ENCODE measurements around the gene TENT4A. TPM values are rescaled to one million over a fixed set of nuclear protein-coding genes. Genes with fewer than 3 reads are reported as not detected.
A peak's percentile ranks its signal among the peaks of the same experiment; 100 is the strongest.
"Not testable (repeated sequence)": the region's sequence is repeated elsewhere in the genome, so short reads cannot be mapped to it uniquely, and the experiment has no call there.

TENT4A gene
- total RNA-seq, 1 experiment from 2014 or later = 5.5 TPM

DNA sequence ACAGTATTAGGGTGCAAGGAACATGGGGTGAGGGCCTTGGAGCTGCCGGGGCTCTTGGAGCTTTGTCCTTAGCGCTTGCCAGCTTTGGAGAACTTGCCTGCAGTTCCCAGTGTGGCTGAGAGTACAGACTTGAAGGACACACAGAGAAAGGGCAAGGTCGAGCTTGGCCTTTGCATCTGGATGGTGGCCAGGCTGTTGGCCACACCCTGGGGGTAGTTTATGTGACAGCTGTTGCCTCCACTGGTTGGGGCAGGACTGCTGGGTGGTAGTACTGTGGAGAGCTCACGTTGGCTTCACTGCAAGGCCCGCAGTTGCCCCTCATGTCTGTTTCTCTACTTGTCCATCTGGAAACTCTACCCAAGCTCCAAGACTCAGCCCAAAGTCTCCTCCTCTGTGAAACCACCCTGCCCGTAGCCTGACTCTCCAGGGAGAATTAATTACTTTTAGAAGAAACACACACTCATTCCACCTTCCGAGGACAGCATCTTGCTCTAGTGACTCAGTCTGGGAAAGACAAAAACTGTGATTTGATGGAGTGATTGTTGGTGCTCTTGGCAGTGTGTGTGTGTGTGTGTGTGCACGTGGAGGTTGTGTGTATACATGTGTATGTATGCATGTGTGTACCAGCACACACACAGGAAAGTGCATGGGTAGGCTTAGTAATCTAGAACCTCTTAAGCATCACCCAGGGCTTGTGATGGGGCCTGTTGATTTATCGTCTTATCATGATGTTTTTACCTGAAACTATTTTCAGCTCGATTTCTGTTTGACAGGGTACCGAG, 57.8 kb downstream of the TENT4A start:
- no peak for DNase-seq (ENCODE audit: low read depth)

DNA sequence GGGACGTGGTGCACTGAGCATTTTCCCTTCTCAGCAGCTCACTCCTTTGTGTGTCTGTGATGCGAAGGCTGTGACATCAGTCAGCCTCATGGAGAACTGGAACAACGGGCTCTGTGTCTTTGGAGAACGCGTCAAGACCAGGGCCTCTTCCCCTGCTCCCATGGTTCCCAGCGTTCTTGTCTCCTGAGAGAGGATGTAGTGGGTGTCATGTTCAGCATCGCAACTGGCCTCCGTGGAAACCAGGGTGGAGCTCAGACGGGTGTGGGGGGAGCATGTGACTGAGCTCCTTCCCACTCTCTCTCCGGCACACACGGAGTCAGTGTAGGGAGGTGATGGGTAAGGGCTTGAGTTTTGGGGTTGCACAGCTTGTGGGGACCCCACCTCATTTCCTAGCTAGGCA, 59.7 kb downstream of the TENT4A start:
- DNase-seq (ENCODE audit: low read depth) = peak; percentile 41

DNA sequence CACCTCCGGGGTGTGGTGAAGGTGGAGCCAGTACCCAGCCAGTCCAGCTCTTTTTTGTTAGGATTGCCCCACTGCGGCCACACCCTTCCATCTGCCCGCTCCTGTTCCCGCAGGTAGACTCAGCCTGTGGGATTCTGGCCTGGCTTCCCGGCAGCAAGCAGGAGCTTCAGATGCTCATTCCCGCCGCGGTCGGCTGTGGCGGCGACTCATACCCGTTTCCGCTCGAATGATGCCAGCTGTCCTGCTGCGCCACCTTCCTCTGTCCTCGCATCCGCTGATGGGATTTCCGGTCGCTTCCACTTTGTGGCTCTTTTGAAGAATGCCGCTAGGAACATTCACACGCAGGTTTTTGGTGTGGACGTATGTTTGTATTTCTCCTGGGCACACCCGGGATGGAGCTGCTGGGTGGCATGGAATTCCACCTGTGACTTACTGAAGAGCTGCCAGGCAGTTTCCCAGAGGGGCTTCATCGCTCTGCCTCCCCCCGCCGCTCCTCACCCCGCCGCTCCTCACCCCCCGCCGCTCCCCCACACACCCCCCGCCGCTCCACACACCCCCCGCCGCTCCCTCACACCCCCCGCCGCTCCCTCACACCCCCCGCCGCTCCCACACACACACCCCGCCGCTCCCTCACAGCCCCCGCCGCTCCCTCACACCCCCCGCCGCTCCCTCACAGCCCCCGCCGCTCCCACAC, 60.3 kb downstream of the TENT4A start:
- DNase-seq (ENCODE audit: low read depth) = peak; percentile 81

DNA sequence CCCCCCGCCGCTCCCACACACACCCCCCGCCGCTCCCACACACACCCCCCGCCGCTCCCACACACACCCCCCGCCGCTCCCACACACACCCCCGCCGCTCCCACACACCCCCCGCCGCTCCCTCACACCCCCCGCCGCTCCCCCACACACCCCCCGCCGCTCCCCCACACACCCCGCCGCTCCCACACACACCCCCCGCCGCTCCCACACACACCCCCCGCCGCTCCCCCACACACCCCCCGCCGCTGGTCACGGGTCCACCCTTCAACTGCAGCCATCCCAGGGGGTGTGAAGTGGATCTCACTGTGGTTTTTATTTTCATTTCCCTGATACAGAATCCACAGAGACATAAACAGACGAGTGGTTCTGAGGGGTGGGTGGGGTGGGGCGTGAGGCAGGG, 61.0 kb downstream of the TENT4A start:
- DNase-seq (ENCODE audit: low read depth) = not testable (repeated sequence)

DNA sequence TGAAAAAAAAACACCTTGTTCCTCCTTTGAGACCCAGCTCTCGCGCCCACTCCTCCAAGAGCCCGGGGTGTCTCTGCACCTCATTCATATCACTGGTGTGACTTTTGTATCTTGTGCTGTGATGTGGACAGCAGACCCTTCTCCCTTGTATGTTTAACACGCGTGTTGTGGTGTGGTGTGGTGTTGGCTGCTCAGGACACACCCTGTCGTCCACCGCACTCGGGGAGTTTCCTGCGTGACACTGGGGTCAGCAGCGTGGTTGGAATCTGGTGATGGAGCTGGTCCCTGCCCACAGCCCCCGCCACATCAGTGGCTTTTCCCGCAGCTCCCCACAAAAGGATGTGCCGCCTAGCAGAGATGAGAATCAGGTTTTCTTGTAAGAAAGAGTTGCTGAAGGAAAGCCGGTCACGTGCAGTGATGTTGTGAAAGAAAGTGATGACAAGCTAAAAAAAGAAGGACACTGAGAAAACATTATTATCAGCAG, 61.5 kb downstream of the TENT4A start:
- DNase-seq (ENCODE audit: low read depth) = no peak

DNA sequence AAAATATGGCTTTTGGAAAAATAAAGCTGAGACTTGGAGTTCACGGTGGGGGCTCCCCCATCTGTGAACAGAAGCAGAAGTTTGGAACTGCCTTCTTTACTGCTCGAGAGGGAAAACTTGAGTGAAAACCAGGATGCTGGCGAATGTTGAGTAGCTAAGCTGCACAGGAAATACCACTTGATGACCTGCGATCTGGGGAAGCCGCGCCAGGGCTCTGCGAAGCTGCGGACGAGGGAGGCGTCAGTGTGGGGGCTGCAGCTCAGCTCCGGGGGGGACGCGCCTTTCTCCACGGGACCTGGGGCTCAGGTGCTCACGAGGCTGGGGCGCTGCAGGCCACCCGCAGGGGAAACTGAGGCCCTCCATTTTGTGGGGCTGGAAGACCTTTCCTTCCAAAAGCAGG, 62.3 kb downstream of the TENT4A start:
- DNase-seq (ENCODE audit: low read depth) = no peak

DNA sequence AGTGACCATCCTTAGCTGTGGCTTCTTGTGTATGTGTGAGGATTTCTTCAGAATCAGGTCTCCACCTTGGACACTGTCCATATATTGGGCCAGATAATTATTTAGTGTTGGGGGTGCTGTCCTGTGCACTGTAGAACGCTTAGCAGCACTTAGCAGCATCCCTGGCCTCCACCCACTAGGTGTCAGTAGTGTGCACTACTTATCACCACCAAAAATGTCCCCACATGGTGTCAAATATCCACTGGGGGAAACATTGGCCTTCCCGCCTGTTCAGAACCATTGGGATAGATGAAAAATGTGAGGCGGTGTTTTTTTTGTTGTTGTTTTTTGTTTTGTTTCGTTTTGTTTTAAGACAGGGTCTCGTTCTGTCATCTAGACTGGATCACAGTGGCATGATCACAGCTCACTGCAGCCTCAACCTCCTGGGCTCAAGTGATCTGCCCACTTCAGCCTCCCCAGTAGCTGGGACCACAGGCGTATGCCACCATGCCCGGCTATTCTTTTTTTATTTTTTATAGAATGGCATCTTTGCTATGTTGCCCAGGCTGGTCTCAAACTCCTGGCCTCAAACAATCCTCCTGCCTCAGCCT, 67.7 kb downstream of the TENT4A start:
- DNase-seq (ENCODE audit: low read depth) = peak; percentile 25

DNA sequence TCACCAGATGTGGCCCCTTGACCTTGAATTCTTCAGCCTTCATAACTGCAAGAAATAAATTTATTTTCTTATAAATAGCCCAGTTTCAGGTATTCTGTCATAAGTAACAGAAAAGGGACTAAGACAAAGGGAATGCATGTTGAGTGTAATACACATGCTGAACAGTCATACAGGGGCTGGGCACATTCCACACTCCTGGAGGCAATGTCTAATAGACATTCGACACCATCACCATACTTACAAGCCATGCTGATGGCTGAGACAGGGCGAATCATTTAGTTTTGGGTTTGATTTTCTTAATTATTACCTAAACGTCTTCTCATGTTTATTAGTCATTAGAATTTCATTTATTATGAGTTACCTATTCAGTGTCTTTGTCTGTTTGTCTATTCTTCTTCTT, 68.5 kb downstream of the TENT4A start:
- DNase-seq (ENCODE audit: low read depth) = no peak

DNA sequence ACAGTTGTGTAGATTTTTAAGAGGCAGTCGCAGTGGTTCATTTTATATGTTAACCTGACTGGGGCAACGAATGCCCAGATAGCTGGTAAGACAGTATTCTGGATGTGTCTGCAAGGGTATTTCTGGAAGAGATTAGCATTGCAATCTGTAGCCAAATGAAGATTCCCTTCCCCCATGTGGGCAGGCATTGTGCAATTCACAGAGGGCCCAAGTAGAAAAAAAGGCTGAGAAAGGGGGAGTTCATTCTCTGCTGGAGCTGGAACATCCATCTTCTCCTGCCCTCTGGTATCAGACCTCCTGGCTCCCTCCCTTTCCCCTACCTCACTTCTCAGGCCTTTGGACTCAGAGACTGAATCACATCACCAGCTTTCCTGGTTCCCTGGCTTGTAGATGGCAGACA, 70.6 kb downstream of the TENT4A start:
- DNase-seq (ENCODE audit: low read depth) = no peak

DNA sequence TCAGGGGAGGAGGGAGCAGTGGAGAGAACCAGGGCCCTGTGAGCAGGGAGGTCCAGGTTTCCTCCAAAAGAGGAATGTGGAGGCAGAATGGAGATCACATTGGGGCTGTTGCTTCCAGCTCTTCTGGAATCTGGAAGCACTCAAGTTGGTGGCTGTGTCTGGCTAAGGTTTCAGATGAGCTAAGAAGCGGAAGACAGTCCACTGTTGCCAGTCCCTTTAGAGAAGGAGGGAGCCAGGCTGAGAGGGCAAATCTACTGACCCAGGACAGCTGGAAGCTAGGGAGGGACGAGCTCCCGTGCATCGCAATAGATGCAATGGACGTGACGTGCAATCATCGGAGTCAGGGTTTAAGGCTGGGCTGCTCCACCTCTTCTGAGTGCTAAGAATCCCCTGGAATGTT, 71.2 kb downstream of the TENT4A start:
- no peak for DNase-seq (ENCODE audit: low read depth)

DNA sequence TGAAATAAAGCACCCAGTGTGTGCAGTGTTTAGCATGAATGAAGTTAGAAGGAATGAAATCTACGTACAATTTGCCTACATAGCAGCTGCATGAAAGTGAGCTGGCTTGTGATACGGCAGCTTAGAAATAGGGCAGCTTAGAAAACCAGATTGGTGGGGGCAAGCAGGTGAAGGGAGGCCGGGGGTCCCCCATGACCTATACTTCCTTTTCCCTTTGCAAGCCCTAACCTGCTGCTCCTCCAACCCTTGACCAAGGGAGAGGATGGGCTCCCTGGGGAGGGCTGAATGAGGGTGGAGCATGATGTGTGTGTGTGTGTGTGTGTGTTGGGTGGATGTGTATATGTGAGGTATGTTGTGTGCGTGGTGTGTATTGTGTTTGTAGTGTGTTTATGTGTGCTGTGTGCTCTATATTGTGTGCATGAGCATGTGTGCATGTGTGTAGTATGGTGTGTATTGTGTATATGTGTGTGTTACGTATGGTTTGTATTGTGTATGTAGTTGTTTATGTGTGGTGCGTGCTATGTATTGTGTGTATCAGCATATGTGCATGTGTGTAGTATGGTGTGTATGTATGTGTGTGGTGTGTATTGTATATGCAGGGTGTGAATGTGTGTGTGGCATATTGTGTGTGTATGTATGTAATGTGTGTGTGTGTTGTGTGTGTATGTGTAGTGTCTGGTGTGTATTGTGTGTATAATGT, 72.1 kb downstream of the TENT4A start:
- DNase-seq (ENCODE audit: low read depth) = no peak

DNA sequence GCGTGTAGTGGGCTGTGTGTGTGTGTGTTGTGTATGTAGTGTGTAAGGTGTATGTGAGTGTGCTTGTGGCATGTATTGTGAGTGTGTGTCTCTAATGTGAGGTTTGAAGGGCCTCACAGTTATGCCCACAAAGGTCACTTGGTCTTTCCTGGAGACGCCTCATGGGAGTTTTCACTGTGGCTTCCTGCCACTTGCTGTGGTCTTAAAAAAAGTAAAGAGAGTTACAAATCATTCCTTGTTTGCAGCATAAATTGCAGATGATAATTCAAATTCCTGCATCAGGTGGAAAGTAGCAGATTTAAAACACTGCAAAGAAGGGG, 72.6 kb downstream of the TENT4A start:
- no peak for DNase-seq (ENCODE audit: low read depth)

DNA sequence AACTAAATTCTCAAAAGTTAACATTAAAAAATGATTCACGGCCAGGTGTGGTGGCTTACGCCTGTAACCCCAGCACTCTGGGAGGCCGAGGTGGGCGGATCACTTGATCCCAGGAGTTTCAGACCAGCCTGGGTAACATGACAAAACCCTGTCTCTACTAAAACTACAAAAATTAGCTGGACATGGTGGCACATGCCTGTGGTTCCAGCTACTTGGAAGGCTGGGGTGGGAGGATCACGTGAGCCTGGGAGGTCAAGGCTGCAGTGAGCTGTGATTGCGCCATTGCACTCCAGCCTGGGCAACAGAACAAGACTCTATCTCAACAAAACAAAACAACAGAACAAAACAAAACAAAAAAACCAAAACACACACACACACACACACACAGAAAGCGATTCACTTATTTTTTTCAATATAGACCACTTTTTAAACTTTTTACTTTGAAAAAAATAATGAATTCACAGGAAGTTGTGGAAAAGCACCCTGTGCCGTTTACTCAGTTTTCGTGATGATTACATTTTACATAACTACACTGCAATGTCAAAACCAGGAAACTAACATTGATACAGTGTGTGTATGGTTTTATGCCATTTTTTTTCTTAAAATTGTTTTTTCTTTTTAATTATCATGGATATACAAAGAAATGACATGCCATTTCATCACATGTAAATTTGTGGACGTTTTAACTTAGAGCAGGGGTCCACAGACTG, 73.7 kb downstream of the TENT4A start:
- no peak for DNase-seq (ENCODE audit: low read depth)

DNA sequence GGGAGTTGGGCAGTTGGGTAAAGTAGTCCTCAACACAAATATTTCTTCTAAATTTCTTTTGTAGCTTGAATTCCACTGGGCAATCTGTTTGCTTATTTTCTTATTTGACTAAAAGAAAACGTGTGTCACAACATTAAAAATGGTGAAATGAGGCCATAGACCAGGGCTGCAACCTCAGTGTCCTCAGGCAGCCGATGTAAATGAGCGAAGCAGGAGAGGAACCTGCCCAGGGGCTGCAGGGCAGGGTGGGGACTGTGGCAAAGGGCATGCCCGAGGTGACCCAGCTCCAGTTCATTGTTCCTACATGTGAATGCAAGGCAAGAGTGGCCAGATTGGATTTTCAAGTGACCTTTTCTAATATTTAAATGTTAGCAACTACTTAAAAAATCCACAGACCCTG, 74.7 kb downstream of the TENT4A start:
- DNase-seq (ENCODE audit: low read depth) = no peak

DNA sequence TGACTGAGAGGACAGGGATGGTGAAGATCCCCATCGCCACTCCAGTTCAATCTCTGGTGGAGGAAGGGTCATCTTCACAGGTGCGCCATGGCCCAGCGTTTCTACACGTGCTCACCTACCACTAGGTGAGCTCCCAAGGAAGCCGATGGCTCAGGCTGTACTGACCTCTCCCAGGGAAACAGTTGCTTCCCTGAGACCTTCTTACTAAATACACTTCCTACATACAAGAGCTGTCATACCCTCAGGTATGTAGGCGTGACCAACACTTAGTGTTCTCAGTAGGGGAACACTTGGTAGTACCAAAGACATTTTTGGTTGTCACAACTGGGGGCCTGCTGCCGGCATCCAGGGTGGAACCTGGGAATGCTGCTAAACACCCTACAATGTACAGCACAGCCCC, 75.2 kb downstream of the TENT4A start:
- no peak for DNase-seq (ENCODE audit: low read depth)

DNA sequence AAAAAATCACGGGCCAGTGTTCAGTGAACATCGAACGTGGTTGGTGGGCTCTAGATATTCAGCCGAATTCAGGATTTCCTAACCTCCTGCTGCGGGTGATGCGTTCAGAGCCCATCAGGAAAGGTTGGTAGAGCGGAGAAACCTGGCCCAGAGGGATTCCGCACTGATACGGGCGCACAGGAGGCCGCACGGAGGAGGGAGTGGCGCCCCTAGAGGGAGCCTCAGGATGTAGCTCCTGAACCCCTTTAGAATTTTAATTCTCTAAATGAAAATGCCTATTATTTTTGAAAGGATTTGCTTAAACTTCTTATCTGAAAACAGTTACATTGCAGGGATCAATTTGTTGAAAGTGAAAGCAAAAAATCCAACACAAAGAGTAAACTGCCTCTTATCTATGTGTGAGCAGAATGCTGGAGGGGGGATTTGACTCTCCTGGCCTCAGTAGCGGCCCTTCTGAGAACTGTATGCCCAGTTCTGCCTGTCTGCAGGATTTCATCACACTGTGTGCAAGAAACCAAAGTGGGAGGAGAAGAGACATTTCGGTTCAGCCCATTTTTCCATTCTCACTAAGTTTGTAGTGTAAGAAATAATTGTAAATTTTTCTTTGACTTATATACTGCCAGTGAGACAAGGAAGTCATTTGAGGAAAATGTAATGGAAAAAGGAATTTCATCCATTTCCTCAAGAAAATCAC, 75.9 kb downstream of the TENT4A start:
- no peak for DNase-seq (ENCODE audit: low read depth)

DNA sequence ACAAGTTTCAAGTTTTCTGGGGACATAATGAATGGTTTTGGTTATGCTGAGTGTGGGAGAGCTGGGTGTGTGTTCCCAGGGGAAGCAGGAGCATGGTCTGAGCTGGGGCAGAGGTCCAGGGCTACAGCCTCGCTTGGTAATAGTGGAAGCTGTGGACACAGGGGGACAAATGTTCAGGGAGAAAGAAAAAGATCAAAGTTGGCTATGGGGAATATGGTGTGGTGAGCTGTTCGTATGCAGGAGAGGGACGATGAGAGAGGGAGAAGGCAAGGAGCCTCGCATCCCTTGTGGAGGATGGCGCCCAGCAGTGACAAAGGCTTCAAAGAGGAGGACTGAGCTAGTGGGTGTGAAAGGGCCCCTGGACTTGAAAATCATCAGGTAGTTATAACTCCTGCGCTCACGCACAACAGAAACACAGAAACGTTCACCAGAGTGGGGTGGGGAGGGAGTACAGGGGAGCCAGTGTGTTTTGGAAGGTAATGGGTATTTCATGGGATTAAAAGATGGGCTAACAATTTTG, 77.2 kb downstream of the TENT4A start:
- no peak for DNase-seq (ENCODE audit: low read depth)

DNA sequence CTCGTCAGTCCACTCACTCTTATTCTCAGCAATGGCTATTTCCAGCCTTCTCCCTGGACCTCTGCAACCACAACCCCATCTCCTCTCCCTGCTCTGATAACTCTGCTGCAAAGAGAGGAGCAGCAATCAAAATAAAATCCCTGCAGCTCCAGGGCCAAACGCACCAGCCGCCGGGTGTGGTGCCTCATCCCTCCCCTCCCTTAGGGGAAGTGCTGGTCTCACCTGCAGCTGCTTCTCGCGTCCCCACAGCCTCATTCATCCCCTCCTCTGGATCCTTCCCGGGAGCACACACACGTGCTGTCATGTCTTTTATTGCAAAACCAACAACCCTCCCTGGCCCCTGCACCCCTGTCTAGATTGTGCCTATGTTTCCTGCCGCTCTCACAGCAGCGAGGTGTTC, 77.8 kb downstream of the TENT4A start:
- DNase-seq (ENCODE audit: low read depth) = no peak

DNA sequence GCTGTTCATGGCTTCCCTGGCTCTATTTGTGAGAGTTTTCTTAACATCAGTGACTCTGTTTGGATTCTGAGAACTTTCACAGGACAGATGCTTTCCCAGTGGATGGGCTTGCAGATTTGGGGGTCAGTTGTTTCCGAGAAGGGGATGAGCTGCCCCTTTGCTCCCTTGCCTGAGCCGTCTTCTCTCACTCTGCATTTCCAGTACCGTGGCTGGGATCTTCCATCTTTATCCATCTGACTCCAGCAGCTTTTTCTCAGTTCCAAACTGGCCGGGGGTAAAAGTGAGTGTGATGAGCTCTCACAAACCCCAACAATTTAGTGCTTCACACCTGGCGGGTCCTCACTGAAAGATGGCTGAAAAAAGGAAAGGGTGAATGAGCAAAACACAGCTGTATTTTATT, 79.1 kb downstream of the TENT4A start:
- DNase-seq (ENCODE audit: low read depth) = no peak

DNA sequence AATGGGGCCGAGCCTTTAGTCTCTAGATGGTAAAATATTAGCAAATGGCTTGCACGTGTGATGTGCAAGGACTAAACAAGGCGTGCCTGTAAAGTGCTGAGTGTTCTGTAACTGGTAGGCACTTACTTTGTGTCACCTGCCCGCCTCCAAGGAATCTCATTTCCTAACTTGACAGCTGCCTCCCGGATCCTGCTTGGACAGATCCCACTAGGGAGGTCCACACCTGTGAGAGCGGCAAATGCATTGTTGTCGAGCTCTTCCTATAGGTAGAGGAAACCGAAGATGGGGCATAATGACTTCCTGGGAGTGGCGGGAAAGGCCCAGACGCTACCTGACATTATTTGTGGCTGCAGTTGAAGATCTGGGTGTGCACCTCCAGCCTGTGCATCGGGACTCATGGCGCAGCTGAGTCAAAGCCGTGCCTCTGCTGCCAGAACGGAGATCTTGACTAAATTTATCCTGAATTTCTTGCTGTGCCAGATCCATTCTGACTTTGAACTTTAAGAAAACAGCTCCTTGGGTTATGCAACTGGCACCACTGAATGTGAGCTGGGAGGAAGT, 79.8 kb downstream of the TENT4A start:
- no peak for DNase-seq (ENCODE audit: low read depth)

DNA sequence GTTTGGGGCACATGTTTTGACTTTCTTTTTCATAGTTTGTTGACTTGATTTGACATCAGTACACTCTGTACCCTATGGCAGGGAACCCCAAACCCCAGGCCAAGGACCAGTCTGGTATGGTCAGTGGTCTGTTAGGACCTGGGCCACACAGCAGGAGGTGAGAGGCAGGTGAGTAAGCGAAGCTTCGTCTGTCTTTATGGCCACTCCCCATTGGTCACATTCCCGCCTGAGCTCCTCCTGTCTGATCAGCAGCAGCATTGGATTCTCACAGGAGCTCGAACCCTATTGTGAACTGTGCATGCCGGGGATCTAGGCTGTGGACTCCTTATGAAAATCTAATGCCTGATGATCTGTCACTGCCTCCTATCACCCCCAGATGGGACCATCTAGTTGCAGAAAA, 88.0 kb downstream of the TENT4A start:
- DNase-seq (ENCODE audit: low read depth) = no peak
